ENCODE results near the gene CCDC178.

GRCh38 chr18:33034212-33034611 lies 406.3 kb downstream of the CCDC178 start:
- TF ChIP-seq, protein P1, sequence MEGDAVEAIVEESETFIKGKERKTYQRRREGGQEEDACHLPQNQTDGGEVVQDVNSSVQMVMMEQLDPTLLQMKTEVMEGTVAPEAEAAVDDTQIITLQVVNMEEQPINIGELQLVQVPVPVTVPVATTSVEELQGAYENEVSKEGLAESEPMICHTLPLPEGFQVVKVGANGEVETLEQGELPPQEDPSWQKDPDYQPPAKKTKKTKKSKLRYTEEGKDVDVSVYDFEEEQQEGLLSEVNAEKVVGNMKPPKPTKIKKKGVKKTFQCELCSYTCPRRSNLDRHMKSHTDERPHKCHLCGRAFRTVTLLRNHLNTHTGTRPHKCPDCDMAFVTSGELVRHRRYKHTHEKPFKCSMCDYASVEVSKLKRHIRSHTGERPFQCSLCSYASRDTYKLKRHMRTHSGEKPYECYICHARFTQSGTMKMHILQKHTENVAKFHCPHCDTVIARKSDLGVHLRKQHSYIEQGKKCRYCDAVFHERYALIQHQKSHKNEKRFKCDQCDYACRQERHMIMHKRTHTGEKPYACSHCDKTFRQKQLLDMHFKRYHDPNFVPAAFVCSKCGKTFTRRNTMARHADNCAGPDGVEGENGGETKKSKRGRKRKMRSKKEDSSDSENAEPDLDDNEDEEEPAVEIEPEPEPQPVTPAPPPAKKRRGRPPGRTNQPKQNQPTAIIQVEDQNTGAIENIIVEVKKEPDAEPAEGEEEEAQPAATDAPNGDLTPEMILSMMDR (IDR thresholded peaks at IDR 0.05; ENCODE audit: low read depth, low read length, poor library complexity, severe bottlenecking): no peak
- no peak for TF ChIP-seq EZH2phosphoT487 (IDR thresholded peaks at IDR 0.05; ENCODE audit: borderline replicate concordance, low read length)
